ENCODE data around the gene ADTRP. TPM values are rescaled to one million over a fixed set of nuclear protein-coding genes. Genes with fewer than 3 reads are reported as not detected.

ADTRP gene
- total RNA-seq, 1 experiment from 2014 or later, result 0.86 TPM

DNA sequence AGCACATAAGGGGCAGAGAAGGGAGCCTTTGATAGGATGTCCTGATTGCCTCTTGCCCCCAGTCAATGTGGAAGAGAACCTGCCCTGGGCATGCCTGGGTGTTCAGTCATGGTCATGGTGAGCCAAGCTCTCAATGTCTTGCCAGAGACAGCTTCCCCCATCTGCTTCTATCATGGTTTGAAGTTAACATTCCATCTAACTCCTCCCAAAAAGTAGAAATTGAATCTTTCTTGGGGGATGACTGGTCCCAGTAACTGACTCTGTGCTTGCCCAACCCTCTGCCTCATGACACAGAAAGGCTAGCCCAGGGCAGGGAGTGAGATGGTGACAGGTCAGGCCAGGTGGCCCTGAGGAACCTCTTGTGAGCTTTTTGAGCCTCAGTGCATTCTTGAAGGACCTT lies 60.1 kb downstream of the ADTRP start:
- ChIA-PET RAD21 (ENCODE audit: low non-redundant PET in 1 of 2, low total read pairs in 2 of 2, uncharacterized antibody in 2 of 2, unreplicated experiment in 2 of 2) (no interaction called here), CTCF (interaction anchor here (1.2 kb wide), 1 partner anchor 62 kb away, joined by 3 read pairs; no protein-coding TSS in a partner anchor), POLR2A (no interaction called here)
- H4K20me1 ChIP-seq (ENCODE audit: insufficient read depth), result no peaks in the 10 kb centered on the region
- H3K36me3 ChIP-seq (ENCODE audit: control insufficient read depth in 1 of 2, insufficient read depth in 2 of 2, low read length in 2 of 2), result no peaks in the 10 kb centered on the region
- TF ChIP-seq EZH2 (IDR thresholded peaks at IDR 0.05) (no peak), YY1 (IDR thresholded peaks at IDR 0.05; ENCODE audit: extremely low read depth, insufficient replicate concordance, low read depth, low read length) (no peak), CBX3 (IDR thresholded peaks at IDR 0.05; ENCODE audit: low read depth) (no peak)
- H3K9me2 ChIP-seq (ENCODE audit: insufficient read depth), result no peaks in the 10 kb centered on the region
- ATAC-seq (no peak), DNase-seq (ENCODE audit: low read depth, low spot score) (no peak)
- no TSS peak for BruUV-seq (replicated peaks)
- H3K27ac ChIP-seq (ENCODE audit: low read depth, low read length), result no peak overlapping the region
- intact Hi-C loops (cut with micrococcal nuclease), result no loop called here
- no peaks in the 10 kb centered on the region for H3K27me3 ChIP-seq (ENCODE audit: insufficient read depth, low read length)
- no peaks in the 10 kb centered on the region for H3K4me1 ChIP-seq (ENCODE audit: control insufficient read depth in 1 of 2, insufficient read depth in 2 of 2, low read length in 2 of 2)
- no peak overlapping the region for H3K4me3 ChIP-seq (replicated peaks in 1 of 2; ENCODE audit: low read depth in 1 of 2, low read length in 2 of 2)
- no peak overlapping the region for H2AFZ ChIP-seq (ENCODE audit: low read depth, low read length, poor library complexity, severe bottlenecking)
- H3K79me2 ChIP-seq (ENCODE audit: insufficient read depth, low read length), result no peaks in the 10 kb centered on the region
- no peak overlapping the region for H3K4me2 ChIP-seq (ENCODE audit: low read length)
- H3K9me3 ChIP-seq (ENCODE audit: control insufficient read depth in 1 of 2, insufficient read depth in 1 of 2, low read depth in 1 of 2, low read length in 2 of 2), result no peaks in the 10 kb centered on the region
- H3K9ac ChIP-seq (ENCODE audit: low read length), result no peak overlapping the region

DNA sequence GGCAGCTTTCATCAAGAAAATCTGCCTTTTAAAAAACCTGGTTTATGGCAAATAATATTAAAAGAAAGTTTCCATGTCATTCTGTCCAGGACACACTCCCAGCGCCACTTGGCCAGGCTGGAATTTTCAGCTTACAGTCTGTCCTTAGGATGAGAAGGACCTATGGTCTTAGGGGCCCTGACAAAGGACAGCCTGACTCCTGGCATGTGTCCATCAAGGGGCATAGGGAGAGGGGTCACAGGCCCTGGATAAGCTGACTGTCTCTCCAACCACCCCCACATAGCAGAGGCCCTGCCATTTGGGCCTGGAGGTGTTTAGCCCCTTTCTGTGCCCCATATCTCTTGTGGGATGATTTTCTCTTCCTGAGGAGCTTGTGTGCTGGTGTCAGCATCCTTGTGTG lies 60.6 kb downstream of the ADTRP start:
- intact Hi-C loops (cut with micrococcal nuclease), result no loop called here
- Histone ChIP-seq H3K4me3 (replicated peaks in 1 of 2; ENCODE audit: low read depth in 1 of 2, low read length in 2 of 2) (no peak overlapping the region), H3K4me2 (ENCODE audit: low read length) (no peak overlapping the region), H4K20me1 (ENCODE audit: insufficient read depth) (no peaks in the 10 kb centered on the region), H3K4me1 (ENCODE audit: control insufficient read depth in 1 of 2, insufficient read depth in 2 of 2, low read length in 2 of 2) (no peaks in the 10 kb centered on the region), H3K79me2 (ENCODE audit: insufficient read depth, low read length) (no peaks in the 10 kb centered on the region), H3K27me3 (ENCODE audit: insufficient read depth, low read length) (no peaks in the 10 kb centered on the region), H3K9me3 (ENCODE audit: control insufficient read depth in 1 of 2, insufficient read depth in 1 of 2, low read depth in 1 of 2, low read length in 2 of 2) (no peaks in the 10 kb centered on the region), H3K9ac (ENCODE audit: low read length) (no peak overlapping the region), H3K9me2 (ENCODE audit: insufficient read depth) (no peaks in the 10 kb centered on the region), H2AFZ (ENCODE audit: low read depth, low read length, poor library complexity, severe bottlenecking) (no peak overlapping the region), H3K36me3 (ENCODE audit: control insufficient read depth in 1 of 2, insufficient read depth in 2 of 2, low read length in 2 of 2) (no peaks in the 10 kb centered on the region), H3K27ac (ENCODE audit: low read depth, low read length) (no peak overlapping the region)
- CTCF ChIA-PET, result no interaction called here
- TF ChIP-seq CBX3 (IDR thresholded peaks at IDR 0.05; ENCODE audit: low read depth) (no peak), POLR2A (IDR thresholded peaks at IDR 0.05; ENCODE audit: borderline replicate concordance, extremely low read depth, insufficient read depth, insufficient read length) (no peak), POLR2AphosphoS5 (IDR thresholded peaks at IDR 0.05; ENCODE audit: low read depth, low read length) (no peak), ZFX (IDR thresholded peaks at IDR 0.05) (no peak), JUND (IDR thresholded peaks at IDR 0.05) (no peak), SP1 (IDR thresholded peaks at IDR 0.05; ENCODE audit: low read depth) (no peak), EZH2phosphoT487 (IDR thresholded peaks at IDR 0.05; ENCODE audit: borderline replicate concordance) (no peak), RAD21 (IDR thresholded peaks at IDR 0.05; ENCODE audit: low read depth) (no peak), FOSL1 (IDR thresholded peaks at IDR 0.05; ENCODE audit: low read depth) (no peak), EZH2 (IDR thresholded peaks at IDR 0.05) (no peak)
- DNase-seq (ENCODE audit: low read depth, low spot score) (no peak), ATAC-seq (no peak)
- RAD21 ChIA-PET (ENCODE audit: low non-redundant PET in 1 of 2, low total read pairs in 2 of 2, uncharacterized antibody in 2 of 2, unreplicated experiment in 2 of 2), result no interaction called here
- POLR2A ChIA-PET, result no interaction called here
- BruUV-seq (replicated peaks), result no TSS peak

Data from HCT116 (cell line).